KG1 (cell line): ENCODE measurements around the gene BROX.

Experiments used
- DNase-seq: peaks from one replicate; lab custom pipeline; 2025; lab: John Stamatoyannopoulos, UW

BROX gene

DNA sequence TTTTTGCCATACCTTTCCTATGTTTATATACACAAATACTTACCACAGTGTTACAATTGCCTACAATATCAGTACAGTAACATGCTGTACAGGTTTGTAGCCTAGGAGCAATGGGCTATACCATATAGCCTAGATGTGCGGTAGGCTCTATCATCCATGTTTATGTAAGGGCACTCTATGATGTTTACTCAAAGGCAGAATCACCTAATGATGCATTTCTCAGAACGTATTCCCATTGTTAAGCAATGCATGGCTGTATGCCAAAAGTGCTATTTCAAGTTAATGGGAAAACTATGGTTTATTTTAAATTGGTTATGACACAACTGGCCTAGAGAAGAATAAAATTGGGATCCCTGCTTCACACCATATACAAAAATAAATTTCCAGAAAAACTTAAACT lies 65.6 kb downstream of the BROX start:
- no peak for DNase-seq

DNA sequence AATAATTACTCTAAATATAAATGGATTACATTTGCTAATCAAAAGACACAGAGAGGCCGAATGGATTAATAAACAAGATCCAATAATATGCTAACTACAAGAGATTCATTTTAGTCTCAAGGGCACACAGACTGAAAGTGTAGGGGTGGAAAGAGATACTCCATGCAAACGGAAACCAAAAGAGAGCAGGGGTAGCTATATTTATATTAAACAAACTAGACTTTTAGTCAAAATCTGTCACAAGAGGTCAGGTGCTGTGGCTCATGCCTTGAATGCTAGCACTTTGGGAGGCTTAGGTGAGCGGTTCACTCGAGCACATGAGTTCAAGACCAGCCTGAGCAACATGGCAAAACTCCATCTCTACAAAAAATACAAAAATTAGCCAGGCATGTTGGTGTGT lies 68.9 kb downstream of the BROX start:
- DNase-seq: no peak

DNA sequence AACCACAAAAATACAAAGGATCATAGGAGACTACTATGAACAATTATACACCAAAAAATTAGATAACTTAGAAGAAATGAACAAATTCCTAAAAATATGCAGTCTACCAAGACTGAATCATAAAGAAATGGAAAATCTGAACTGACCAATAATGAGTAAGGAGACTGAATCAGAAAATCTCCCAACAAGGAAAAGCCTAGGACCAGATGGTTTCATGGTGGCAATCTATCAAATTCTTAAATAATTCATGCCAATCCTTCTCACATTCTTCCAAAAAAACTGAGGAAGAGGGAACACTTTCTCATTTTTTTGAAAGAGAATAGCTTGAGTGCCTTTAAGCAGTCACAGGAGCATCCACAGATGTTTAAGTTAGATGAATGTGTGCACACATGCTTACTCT lies 70.7 kb downstream of the BROX start:
- no peak for DNase-seq

DNA sequence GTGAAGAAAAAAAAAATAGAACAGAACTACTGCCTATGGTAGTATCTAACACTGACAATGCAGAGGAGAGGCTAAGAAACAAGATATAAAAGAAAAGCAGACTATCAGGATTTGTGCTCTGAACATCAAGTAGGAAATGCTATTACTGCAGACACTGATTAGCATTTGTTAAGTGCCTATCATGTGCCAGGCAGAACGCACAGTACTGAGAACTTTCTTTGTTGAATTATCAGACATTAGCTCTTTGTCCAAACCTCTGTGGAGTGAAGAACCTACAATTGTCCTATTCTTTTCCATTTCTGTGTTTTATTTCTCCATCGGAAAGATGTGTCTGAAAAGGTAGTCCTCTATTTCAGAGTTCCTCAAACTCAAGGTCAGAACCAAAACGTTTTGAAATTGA lies 72.0 kb downstream of the BROX start:
- DNase-seq: no peak
